Activated CD8-positive, alpha-beta memory T cell treated with anti-CD3 and anti-CD28 coated beads, Interleukin-2, amount 50 U/mL, for 4 hours (primary cell): ENCODE data around the gene SERPINA9.

Experiments
- DNase-seq: peaks from one replicate; pipeline ENCODE4 v3.0.0-alpha.2; 2020

SERPINA9 gene

DNA sequence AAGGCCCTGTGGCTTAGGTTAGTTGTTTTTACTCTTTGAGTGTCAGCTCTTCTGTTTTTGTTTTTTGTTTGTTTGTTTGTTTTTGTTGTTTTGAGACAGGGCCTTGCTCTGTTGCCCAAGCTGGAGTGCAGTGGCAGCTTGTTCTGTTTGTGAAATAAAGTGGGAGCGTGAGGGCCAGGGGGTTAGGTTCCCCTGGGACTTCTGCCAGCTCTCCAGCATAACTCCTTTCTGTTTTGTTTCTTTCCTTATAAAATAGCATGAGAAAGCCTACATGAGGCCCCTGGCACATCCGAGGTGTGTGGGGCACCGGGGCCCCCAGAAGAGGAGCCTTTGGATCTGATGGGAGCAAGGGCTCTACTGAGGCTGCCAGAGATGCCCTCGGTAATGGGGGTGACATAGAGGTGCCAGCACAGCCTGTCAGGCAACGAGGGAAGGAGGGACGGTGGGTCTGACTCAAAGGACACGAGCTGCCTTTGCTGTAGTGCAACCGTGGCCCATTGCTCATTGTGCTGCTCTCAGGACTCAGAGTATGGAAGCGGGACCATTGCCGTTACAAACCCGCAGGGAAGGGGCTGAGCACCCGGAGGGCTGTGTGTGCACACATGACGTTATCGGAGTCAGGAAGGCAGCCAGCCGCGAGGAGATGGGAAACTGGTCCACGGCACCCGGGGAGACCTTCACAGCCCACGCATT is 14.3 kb downstream of the SERPINA9 start:
- DNase-seq = no peak

- DNase-seq = no peak
These were observed 15.2 kb downstream of the SERPINA9 start for GRCh38 chr14:94460631-94461416.

- no peak for DNase-seq
These were observed 17.3 kb downstream of the SERPINA9 start for GRCh38 chr14:94458558-94459205.

GRCh38 chr14:94458096-94458495 is 17.9 kb downstream of the SERPINA9 start:
- no peak for DNase-seq

DNA sequence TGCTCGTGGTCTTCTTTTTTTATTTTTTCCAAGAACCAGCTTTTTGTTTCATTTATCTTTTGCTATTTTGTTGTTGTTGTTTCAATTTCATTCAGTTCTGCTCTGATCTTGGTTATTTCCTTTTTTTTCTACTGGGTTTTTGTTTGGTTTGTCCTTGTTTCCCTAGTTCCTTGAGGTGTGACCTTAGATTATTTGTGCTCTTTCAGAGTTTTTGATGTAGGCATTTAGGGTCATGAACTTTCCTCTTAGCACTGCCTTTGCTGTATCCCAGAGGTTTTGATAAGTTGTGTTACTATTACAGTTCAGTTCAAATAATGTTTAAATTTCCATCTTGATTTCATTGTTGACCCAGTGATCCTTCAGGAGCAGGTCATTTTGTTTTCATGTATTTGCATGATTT is 20.1 kb downstream of the SERPINA9 start:
- no peak for DNase-seq

- DNase-seq = no peak
These were observed 24.2 kb downstream of the SERPINA9 start for GRCh38 chr14:94451826-94452225.

DNA sequence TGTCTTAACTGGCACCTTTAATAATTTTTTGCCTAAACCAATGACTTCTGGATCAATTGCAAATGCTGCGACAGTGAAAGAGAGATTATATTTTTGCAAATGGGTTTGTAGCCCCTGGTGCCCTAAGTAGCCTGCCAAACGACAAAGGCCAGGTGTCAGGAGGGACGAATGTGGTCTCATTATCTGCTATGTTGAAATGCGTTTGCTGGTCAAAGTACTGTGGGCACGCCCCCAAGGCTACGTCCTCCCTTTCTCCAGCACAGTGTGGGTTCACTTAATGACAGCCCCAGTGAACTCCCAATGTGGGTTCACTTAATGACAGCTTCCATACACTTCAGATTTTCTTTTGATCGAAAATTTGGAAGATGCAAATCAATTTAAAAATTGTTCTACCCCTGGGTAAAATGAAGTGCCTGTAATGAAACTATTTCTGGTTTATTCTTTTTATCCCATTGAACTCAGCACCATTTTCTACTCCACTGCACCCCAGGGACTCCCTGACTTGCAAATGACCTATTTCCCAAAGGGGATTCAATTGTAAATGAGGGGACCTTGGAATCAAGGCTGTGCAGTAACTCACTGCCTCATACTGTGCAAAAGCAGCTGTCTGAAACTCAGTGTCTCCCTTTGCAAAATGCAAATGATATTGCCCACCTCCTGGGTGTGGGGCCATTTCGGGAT is 24.8 kb downstream of the SERPINA9 start:
- no peak for DNase-seq

DNA sequence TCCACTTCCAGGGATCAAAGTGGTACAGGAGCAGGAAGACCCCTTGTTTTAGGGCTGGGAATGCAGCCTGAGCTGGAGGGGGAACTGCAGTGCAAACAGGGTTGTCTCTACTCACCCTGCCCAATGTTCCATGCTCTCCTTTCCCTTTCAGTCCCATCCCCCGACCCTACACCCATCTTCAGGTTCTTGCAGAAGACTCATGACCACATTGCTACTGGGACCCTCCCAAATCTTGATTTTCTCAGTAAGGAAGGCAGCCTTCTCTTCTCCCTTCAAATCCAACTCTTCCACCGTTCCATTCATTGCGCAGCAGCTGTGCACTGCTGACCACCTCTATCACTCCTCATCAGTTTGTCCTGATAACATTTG is 25.3 kb downstream of the SERPINA9 start:
- DNase-seq = no peak

DNA sequence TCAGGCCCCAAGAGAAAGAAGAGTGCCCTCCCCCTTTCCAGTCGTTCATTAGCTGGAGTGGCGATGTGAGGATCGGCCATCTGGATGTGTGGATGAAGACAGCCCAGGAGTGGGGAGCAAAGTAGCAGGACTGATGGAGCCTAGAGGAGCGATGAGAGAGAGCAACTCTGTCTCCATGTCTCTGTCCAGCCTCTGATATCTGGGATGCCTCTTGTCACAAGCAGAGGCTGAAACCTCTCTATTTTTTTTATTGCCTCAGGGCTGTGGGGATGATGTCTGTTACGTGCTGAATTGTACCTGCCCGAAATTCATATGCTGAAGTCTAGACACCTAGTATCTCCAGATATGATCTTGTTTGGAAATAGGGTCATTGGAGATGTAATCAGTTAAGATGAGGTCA is 26.1 kb downstream of the SERPINA9 start:
- no peak for DNase-seq

GRCh38 chr14:94448071-94448808 is 27.8 kb downstream of the SERPINA9 start:
- no peak for DNase-seq

GRCh38 chr14:94447206-94447605 is 28.8 kb downstream of the SERPINA9 start:
- no peak for DNase-seq

DNA sequence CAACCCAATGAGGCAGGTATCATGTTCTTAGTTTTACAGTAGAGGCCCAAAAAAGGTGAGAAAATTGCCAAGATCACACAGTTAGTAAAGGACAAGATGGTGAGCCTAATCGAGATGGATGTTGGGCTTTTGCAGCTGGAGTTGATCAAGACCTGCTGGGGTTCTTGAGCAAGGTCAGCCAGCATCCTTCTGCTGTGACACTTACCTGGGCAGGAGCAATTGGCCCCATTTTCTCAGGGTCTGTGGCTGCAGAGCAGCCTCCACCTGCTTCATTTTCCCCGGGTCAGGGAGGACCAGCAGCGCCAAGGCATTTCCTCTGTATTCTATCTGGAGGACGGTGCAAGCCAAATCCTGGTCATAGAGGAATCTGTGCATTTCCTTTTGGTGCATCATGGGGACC is 29.9 kb downstream of the SERPINA9 start:
- DNase-seq = no peak

DNA sequence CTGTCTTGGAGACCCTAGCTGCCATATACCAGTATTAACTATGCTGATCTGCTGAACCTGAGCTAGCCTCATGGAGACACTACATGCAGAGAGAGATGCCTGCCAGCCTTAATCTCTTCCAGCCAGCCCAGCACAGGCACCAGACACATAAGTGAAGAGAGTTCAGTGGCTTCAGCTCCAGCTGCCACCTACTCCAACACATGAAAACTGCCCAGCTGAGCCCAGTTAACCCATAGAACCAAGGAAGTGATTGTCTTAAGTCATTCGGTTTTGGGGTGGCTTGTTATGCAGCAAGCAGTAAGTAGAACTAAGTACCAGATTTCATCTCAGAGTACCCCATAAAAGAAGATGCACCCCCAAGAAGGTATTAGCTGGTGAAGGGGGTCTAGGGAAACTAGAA is 31.0 kb downstream of the SERPINA9 start:
- DNase-seq = no peak

DNA sequence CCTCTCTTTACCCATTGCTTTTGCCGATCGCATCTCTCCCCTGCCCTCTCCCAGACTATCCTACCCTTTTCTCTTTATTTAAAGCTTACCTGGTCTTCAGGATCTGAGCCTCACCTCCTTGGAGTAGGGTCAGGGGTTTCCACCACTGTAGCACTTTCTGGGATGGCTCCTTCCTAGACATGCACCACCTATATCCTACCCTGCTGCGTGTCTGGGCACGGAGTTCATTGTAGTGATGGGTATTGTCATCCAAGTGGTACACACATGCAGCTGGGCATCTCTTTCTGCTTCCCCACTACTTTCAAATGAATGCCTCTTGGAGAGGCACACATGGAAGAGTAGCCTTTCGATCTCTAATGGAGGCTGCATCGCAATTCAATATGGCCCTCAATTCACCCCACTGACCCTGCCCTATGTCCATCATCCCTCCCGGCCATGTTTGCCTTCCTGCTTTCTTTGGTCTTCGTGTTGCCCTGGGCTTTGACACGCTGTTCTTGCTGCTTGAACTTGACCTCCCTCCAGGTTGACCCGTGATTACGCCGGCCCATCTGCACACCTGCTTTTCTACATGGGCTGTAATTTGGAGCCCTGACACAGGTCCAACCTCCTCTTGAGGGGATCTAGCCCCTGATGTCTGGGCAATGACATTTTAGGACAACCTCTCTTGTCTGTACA is 34.3 kb downstream of the SERPINA9 start:
- DNase-seq = no peak

GRCh38 chr14:94441130-94441529 is 34.9 kb downstream of the SERPINA9 start:
- DNase-seq = no peak

DNA sequence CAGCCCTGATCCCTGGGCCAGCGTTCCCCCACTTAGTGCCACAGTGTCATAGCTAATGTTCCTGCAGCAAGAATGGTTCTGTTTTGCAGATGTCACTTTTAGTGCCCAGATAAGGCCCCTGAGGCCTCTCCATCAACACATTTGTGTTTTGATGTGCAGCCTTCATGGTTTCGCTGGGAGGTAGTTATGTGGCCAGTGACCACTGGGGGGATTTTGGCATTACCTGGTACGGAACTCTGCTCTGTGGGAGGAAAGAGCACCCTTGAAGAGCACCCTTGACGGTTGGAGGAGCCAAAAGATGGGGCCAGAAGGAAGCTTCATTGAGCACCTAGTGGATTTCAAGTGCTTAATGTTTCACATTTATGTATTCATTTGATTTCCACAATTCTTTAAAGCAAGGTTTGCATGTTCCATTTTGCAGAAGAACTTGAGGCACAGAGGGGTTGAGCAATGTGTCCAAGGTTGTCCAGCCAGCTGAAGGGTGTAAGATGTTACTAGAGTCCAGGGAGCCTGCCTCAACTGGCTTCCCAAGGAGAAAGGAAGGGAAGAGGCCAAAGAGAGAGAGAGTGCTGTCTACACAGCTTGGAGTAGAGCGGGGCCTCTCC is 36.4 kb downstream of the SERPINA9 start:
- DNase-seq = no peak

- DNase-seq = no peak
These were observed 47.4 kb downstream of the SERPINA9 start for GRCh38 chr14:94428610-94429009.

DNA sequence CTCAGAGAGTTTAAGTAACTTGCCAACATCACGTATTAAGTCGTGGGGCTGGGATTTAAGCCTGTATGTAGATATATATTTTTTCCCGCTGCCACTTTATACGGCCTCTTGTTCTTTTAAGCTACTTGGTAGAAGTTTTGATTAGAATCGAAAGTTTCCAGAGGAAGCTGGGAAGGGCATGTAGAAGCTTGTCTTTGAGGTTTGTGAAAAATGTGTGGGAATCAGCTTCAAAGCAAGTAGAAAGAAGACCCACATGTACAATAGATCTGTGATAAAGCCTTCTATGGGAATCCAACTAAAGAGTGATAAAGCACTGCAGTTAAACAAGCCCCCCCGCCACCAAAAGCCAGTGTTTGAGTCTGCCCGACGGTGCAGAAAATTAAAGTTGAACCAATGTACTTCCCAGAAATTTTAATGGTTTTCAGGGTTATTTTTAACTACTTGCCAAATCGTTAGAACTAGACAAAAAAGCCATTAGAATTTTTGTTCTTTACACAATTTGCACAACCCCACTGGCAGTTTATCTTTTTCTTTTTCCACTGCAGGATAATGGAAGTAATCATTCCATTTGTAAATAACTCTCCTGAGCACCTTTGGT is 48.9 kb downstream of the SERPINA9 start:
- DNase-seq = no peak

DNA sequence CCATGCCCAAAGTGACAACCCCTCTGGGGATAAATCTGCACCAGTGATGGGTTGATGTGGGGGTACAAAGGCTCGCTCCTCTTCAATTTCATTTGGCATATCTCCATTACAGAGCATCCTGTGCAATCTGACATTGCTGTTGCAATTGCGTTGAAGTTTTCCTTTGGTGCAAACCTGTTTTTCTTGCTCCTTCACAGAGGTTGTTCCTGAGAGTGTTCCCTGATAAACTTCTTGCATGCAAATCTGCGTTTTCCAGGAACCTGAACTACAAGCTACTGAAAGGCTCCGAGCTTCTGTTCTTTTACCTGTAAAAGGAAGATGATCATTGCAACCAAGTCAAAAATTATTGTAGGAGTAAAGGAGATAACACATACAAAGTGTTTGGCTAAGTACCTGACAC is 49.5 kb downstream of the SERPINA9 start:
- DNase-seq = no peak

GRCh38 chr14:94424371-94424770 is 51.6 kb downstream of the SERPINA9 start:
- DNase-seq = no peak

DNA sequence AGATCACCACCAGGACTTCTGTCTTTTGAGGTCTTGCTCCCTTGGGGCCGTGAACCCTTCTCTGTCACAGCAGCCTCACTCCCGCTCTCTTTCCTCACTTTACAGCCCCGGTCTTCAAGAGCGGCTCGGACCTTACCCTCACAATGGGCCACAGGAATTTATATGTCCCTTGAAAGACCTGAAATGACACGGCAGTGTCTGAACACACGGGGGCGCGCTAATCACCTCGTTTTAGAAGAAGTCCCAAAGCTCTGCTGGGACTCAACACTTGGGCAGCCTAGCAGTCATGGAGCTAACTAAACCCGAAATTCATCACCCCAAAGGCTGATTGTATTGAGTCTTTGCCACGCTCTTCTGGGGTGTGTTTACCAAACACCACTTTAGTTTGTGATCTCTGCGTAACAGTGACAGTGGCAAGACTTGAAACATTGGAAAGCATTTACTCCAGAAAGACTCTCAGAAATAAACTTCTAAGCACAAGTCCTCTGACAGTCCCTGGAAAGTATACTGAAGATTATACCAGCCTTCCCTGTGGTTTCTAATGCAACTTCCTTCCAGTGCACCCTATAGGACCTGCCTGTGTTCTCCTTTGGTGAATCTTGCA is 52.4 kb downstream of the SERPINA9 start:
- no peak for DNase-seq
